DMS153 treated with DMSO at 0.1 percent for 48 hours (cell line): ENCODE measurements around the gene TEKT2.

ENCODE experiments used
- DNase-seq: peaks from one replicate; lab custom pipeline; 2025; ENCODE audit not compliant: unreplicated experiment; lab: John Stamatoyannopoulos, UW

Gene TEKT2

GRCh38 chr1:36083635-36084496 is at the start of gene TEKT2:
TEKT2 (plus strand) TSS chr1:36084094; CDS start chr1:36084922, 828 bp downstream.
- DNase-seq = peak; percentile 80

DNA sequence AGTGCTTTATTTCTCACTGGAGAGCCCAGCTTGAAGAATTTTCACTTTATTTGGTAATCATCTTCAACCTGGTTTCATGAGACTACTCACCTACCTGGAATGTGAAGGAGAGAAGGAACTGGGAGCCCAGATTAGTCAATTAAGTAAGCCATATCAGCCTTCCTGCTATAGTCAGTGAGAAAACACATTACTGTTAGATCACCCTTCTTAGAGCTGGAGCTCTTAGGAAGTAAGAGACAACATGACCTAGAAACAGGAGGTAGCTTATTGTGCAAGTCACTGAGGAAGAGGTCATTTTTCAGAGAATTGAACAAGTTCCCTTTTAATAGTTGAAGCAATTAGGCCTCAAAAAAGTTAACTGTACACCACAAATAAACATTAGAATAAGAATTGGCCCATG is 49.2 kb upstream of the TEKT2 start:
- no peak for DNase-seq

DNA sequence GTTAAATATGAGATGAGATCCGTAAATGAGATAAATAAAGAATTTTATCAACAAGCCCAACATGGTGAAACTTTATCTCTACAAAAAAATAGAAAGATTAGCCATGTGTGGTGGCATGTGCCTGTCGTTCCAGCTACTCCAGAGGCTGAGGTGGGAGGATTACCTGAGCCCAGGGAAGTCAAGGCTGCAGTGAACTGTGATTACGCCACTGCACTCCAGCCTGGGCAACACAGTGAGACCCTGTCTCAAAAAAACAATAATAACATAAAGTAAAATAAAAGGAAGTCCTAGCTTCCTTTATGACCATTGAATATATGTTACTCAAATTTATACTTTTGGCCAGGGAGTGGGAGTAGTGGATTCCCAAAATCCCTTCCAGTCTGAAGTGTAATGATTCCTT is 48.7 kb upstream of the TEKT2 start:
- no peak for DNase-seq

GRCh38 chr1:36040238-36040637 is 43.7 kb upstream of the TEKT2 start:
- no peak for DNase-seq

- no peak for DNase-seq
Observed at GRCh38 chr1:36051821-36052220, 32.1 kb upstream of the TEKT2 start.

- no peak for DNase-seq
Observed at GRCh38 chr1:36053978-36054377, 29.9 kb upstream of the TEKT2 start.

- no peak for DNase-seq
Observed at GRCh38 chr1:36055706-36056105, 28.2 kb upstream of the TEKT2 start.

GRCh38 chr1:36062315-36062714 is 21.6 kb upstream of the TEKT2 start:
- no peak for DNase-seq

DNA sequence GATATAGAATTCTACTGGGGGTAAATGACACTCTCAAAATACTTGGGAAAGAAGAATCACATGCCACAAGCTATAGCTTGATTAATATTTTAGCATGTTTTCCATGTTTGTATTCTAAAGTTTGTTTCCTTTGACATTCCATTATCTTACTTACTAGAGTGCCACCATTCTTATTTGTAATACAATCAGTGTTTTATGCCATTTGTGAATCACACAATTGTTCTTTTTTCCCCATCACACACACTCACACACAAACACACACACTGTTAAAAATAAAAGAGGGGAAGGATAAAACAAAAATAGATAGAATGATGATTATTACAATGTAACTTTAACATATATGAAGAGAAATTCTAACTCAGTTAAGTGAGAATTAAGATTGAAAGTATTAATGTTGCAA is 16.0 kb upstream of the TEKT2 start:
- no peak for DNase-seq

DNA sequence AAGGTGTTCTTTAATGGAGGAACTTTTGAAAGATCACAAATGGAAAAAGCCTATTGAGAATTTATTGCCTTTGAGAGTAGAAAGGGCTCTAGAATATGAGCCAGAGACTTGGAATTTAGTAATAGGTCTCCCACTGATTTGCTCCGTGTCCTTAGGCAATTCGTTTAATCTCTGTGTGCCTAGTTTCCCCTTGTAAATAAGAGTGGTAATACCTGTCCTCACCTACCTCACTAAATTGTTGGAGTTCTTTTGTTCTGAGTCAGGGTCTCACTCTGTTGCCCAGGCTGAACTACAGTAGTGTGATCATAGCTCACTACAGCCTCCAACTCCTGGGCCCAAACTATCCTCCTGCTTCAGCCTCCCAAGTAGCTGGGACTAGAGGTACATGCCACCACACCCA is 15.0 kb upstream of the TEKT2 start:
- no peak for DNase-seq

DNA sequence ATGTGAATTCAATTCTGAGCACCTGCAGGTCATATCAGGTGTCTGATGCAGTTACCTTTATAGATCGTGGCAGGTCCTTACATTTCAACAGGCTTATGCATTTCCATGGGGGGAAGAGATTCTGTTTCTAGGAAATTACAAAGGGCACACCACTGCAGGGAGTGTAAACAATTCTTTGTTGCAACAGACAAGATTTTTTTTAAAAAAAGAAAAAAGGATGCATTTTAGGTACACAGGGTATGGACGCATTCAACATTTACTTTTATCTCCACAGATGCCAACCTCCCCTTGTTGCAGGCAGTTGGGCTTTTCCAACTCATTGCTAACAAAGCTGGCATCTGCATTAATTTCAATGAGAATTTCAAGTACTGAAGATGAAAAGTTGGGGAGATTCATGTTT is 13.5 kb upstream of the TEKT2 start:
- no peak for DNase-seq

- no peak for DNase-seq
Observed at GRCh38 chr1:36076979-36077573, 6.8 kb upstream of the TEKT2 start.

GRCh38 chr1:36080236-36080635 is 3.7 kb upstream of the TEKT2 start:
- no peak for DNase-seq

DNA sequence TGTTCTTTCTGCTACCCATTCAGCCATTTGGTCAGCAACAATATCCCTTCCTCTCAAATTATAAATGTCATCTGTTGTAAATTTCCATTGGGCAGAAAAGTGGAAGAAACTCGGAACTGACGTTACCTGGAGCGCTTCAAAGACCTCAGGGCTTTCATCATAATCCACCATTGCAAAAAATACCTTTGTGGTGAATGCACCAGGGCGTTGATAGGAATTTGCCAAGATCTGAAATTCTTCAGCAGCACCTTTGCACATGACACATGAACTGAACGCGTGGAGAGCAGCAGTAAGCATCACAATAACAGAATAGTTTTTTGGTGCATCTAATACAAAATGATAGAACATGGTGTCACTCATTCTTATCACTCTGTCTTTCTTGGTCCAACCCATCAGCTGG is 3.1 kb upstream of the TEKT2 start:
- DNase-seq = no peak

- DNase-seq = no peak
Observed at GRCh38 chr1:36081926-36082485, 1.9 kb upstream of the TEKT2 start.

- no peak for DNase-seq
Observed at GRCh38 chr1:36083219-36083618, 675 bp upstream of the TEKT2 start.

GRCh38 chr1:36084497-36085115 is 712 bp downstream of the TEKT2 start:
- no peak for DNase-seq

GRCh38 chr1:36085126-36085525 is 1.2 kb downstream of the TEKT2 start:
- DNase-seq = no peak

DNA sequence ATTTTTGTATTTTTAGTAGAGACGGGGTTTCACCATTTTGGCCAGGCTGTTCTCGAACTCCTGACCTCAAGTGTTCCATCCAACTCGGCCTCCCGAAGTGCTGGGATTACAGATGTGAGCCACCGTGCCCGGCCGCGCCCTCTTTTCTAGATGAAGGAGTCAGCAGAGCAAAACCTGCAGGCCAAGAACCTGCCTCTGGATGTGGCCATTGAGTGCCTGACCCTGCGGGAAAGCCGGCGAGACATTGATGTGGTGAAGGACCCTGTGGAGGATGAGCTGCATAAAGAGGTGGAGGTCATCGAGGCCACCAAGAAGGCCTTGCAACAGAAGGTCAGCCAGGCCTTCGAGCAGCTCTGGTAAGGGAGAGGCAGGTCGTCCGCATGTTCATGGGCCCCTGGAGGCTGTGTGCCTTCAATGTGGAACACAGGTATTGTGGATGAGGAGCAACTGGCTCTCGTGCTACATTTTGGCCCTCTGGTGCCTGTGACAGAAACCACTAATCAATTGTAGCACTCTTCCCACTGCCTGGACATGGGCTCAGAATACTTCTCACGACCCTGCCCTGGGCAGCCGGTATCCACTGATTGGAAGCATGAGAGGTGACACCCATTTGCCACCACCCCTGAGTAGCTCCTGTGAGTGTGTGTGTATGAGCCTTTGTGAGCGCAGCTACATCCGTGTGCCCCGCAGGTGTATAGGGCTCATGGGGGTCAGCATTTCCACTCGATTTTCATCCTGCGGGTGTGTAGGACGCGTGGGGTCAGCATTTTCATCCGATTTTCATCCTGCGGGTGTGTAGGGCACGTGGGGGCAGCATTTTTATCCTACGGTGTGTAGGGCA is 2.0 kb downstream of the TEKT2 start:
- no peak for DNase-seq

- no peak for DNase-seq
Observed at GRCh38 chr1:36086529-36087232, 2.8 kb downstream of the TEKT2 start.
